Right lobe of liver (tissue), 6 donors: ENCODE measurements around the gene ARMCX1. TPM values are rescaled to one million over a fixed set of nuclear protein-coding genes. Genes with fewer than 3 reads are reported as not detected.
A peak's percentile ranks its signal among the peaks of the same experiment; 100 is the strongest.
"Not testable (repeated sequence)": the region's sequence is repeated elsewhere in the genome, so short reads cannot be mapped to it uniquely, and the experiment has no call there.

Source experiments
- ATAC-seq, 4 donors: fragments of 200-7000 bp; cut with Tn5 transposase; one replicate each; pipeline ENCODE4 v1.9.1; 2020; ENCODE audit warnings: mild to moderate bottlenecking in 4 of 4, moderate library complexity in 4 of 4
- DNase-seq, 3 donors: peaks; one replicate each; pipeline ENCODE4 v3.0.0-alpha.2; 2020
- H3K27ac ChIP-seq, 3 donors: fragments of 200-600 bp; one replicate each; pipeline ENCODE4 v1.8.0; 2022
- H3K27me3 ChIP-seq, 2 donors: fragments of 200-600 bp; one replicate each; pipeline ENCODE4 v1.8.0; 2022
- H3K36me3 ChIP-seq, 4 donors: fragments of 200-600 bp; sonication (generic) in 1 of 4; one replicate each; pipeline versions ENCODE4 v1.5.1 to v1.8.0; 2017 to 2022; ENCODE audit warnings: control low read depth in 1 of 4
- H3K4me1 ChIP-seq, 4 donors: fragments of 200-600 bp; sonication (generic) in 1 of 4; one replicate each; pipeline versions ENCODE4 v1.5.1 to v1.8.0; 2017 to 2022; ENCODE audit warnings: control low read depth in 1 of 4
- H3K4me3 ChIP-seq, 3 donors: fragments of 200-600 bp; one replicate each; pipeline ENCODE4 v1.8.0; 2022
- H3K9me3 ChIP-seq, 4 donors: fragments of 200-600 bp; sonication (generic) in 1 of 4; one replicate each; pipeline versions ENCODE4 v1.5.1 to v1.8.0; 2017 to 2022; ENCODE audit warnings: control low read depth in 1 of 4
- CTCF ChIP-seq, 4 donors: fragments of 200-600 bp in 3 of 4; fragments of 450-650 bp in 1 of 4; IDR thresholded peaks; one replicate each; pipeline versions ENCODE4 v1.5.1 to v1.8.0; 2016 to 2022; ENCODE audit warnings: antibody characterized with exemption in 4 of 4, mild to moderate bottlenecking in 2 of 4
- POLR2A ChIP-seq: fragments of 450-650 bp; IDR thresholded peaks from one replicate; pipeline ENCODE4 v1.6.1; 2017; ENCODE audit warnings: antibody characterized with exemption, mild to moderate bottlenecking
- WGBS: methylation state at CpG from one replicate; pipeline ENCODE4 v1.1.6; 2018; ENCODE audit warnings: low coverage, low lambda C conversion rate; ENCODE audit not compliant: insufficient coverage; ENCODE audit errors: missing lambda C conversion rate; 5-methylcytosine and 5-hydroxymethylcytosine counted together
- intact Hi-C, 2 donors: fragments of 100-400 bp; cut with DNase I; formaldehyde crosslinking; loops; one replicate each; pipeline versions ENCODE4 v1.11.2 to v1.14.1; 2022
- total RNA-seq, 6 experiments: library from RNA; depleted of rRNA in 2 of 6; stranded (reverse); fragments of >200 nt in 2 of 6; fragmentation: NEBNext Ultra II Directional in 3 of 6; extraction: Animal tissue kit (Norgen Biotek cat#: 25700) in 3 of 6; gene quantifications; one replicate each; pipeline versions ENCODE4 v1.1.0 to v1.2.4, GENCODE V29; 2016 to 2023
- donor health status: DM: no; HTN: yes; CAD: no.
- donor health status: DM: no; HTN: no; CAD: no.
- donor health status: DM: no; HTN: no; CAD: no.
- donor health status: DM: no; HTN: yes; CAD: no.
- donor health status: DM: no; HTN: yes; CAD: no.

Gene ARMCX1
- total RNA-seq, 6 experiments from 2014 or later, result 1.1 to 2.7 (median 1.6) TPM

GRCh38 chrX:101595739-101596419, 45.5 kb downstream of the ARMCX1 start:
- no peak overlapping the region for H3K27ac ChIP-seq

GRCh38 chrX:101599592-101599991, 49.2 kb downstream of the ARMCX1 start:
- H3K36me3 ChIP-seq, H3K4me3 ChIP-seq, H3K4me1 ChIP-seq, intact Hi-C loops, H3K9me3 ChIP-seq, H3K27ac ChIP-seq, DNase-seq, H3K27me3 ChIP-seq: not testable (repeated sequence)
- WGBS, result 77% methylated on average over 6 of the region's 8 CpGs
- peak in 1 of 4 donors; percentile 27 for ATAC-seq

More at GRCh38 chrX:101595739-101596419, 45.5 kb downstream of the ARMCX1 start:
- peak; percentile 69 to 85 (median 76) for ATAC-seq
- intact Hi-C loops, result no loop called here
- TF ChIP-seq POLR2A (no peak), CTCF (IDR thresholded peaks at IDR 0.05) (peak; percentile 48 to 58 (median 56))
- Histone ChIP-seq H3K27me3 (peaks cover 0 to 15% of the 10 kb centered on the region in 2 donors), H3K36me3 (no peaks in the 10 kb centered on the region), H3K4me1 (no peaks in the 10 kb centered on the region), H3K4me3 (no peak overlapping the region), H3K9me3 (no peaks in the 10 kb centered on the region)
- WGBS, result 14% methylated on average over 4 of the region's 5 CpGs
- DNase-seq, result no peak

- Histone ChIP-seq H3K9me3 (no peaks in the 10 kb centered on the region), H3K36me3 (no peaks in the 10 kb centered on the region), H3K4me1 (no peaks in the 10 kb centered on the region), H3K27ac (no peak overlapping the region), H3K27me3 (no peaks in the 10 kb centered on the region), H3K4me3 (no peak overlapping the region)
- intact Hi-C loops, result no loop called here
- DNase-seq, result no peak
- 66% methylated on average over 4 of the region's 7 CpGs for WGBS
- ATAC-seq, result no peak
- no peak for TF ChIP-seq CTCF (IDR thresholded peaks at IDR 0.05)
- no peak for TF ChIP-seq POLR2A
Observed at GRCh38 chrX:101602077-101602476, 51.7 kb downstream of the ARMCX1 start.

Other genes starting within 250 kb of the ARMCX1 start
- 10 to 100 TPM in 5 of 6 experiments, 1 to 10 TPM in 1; 8.6 to 23.9 (median 15.7) TPM for gene TIMM8A, start 201.8 kb upstream of the ARMCX1 start, total RNA-seq
- 1 to 10 TPM; 1.1 to 4.7 (median 1.8) TPM for gene BTK, start 164.4 kb upstream of the ARMCX1 start, total RNA-seq
- 1,000 to 10,000 TPM in 1 of 6 experiments, 100 to 1,000 TPM in 1, 10 to 100 TPM in 4; 30.5 to 1,059 (median 46.3) TPM for gene RPL36A, start 159.5 kb upstream of the ARMCX1 start, total RNA-seq
- 10 to 100 TPM in 4 of 6 experiments, 1 to 10 TPM in 2; 8.1 to 19.0 (median 15.0) TPM for gene GLA, start 142.6 kb upstream of the ARMCX1 start, total RNA-seq
- gene HNRNPH2, start 142.3 kb upstream of the ARMCX1 start, total RNA-seq, result 10 to 100 TPM; 19.5 to 38.2 (median 31.1) TPM
- 1 to 10 TPM; 1.1 to 5.9 (median 2.9) TPM for gene ARMCX4, start 65.1 kb upstream of the ARMCX1 start, total RNA-seq
- gene ARMCX6, start 67.5 kb downstream of the ARMCX1 start, total RNA-seq, result 10 to 100 TPM in 2 of 6 experiments, 1 to 10 TPM in 4; 4.1 to 22.0 (median 9.5) TPM
- gene ARMCX3, start 72.6 kb downstream of the ARMCX1 start, total RNA-seq, result 10 to 100 TPM; 14.7 to 30.1 (median 20.5) TPM
- gene ARMCX2, start 109.3 kb downstream of the ARMCX1 start, total RNA-seq, result 1 to 10 TPM in 5 of 6 experiments, under 1 TPM in 1; 0.98 to 5.0 (median 3.6) TPM